GM19397 (cell line): ENCODE measurements around the gene ACKR3.

ENCODE experiments used
- ATAC-seq: cut with Tn5 transposase; IDR thresholded peaks from one replicate; pipeline ENCODE4 v1.9.1; 2021; ENCODE audit warnings: mild to moderate bottlenecking, moderate library complexity; ENCODE audit not compliant: unreplicated experiment

Gene ACKR3

DNA sequence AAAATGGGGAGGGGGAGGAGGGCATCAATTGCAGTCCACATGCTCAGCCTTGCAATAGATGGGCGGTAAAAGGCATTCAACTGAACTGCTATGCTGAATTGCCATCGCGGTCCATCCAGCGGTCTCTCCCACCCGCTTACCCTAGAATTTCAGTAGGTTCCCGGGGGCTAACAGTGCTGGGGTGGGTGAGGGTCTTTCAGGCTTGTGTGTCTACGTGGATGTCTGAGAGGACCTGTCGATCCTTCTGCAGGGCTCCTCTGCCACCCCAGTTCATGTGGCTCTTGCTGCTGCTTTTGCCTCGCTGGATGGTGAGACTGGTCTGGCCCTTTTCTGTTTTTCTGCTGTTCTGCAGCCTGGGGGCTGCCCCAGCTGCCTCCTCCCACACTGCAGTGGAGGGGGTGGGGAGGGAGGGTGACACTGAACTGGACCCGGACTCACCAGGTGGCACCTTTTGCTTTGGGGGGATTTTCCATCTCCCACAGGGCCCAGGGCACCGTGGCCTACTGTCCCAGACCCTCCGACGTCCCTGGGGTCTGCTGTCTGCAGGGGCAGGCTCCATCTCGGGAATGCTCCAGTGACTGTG, 14.1 kb downstream of the ACKR3 start:
- ATAC-seq: no peak

DNA sequence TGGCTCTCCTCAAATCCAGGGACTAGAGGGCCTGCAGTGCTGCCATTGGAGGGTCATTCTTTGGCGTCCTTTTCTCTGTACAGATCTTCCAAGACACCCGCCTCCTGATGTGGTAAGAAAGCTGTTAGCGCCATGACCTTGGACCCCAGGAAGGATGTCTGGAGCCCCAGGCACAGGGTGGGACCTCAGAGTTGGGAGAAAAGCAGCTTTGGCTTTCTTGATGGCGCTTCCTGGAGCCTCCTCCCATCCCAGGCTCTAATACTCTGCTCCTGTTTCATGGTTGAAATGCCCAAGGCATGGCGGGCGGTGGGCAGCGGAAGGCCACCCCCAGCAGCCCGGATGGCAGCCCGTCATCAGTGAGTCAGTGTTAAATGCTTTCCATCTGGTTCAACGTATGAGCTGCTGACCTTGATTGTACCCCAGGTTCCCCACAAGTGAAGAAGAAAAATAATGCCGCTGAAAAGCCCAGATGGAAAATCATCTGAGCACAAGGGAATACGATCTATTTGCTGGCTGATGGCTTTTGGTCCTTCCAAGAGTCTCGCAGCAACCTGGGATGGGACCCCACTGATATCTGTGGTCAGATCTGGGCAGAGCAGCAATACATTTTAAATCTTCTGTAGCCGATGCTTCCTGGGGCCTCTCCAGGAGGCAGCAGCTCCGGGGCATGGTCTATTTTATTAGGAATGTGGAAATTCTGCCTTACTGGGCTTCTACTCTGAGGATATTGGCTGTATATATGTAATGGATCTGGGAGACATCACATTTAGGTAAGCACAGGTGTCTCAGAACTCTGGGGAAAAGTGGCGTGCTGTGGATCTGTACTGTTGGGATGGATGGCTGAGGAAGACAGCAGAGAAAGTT, 15.1 kb downstream of the ACKR3 start:
- no peak for ATAC-seq

DNA sequence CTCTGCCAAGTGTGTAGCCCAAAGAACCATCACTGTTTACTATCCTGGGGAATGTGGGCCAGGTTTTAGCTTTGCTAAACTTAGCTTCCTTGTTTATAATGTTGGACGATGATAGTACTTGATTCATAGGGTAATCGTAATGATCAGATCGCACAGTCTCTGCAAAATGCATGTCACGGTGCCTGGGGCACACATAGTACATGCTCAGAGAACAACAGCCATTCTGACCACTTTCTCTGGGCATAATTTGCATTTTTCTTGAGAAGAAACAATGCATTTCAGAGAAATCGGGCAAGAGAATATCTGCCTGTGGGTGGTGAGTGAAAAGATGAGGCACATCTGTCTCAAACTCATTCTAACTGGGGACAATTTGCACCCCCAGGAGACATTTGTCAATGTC, 16.3 kb downstream of the ACKR3 start:
- ATAC-seq: no peak

DNA sequence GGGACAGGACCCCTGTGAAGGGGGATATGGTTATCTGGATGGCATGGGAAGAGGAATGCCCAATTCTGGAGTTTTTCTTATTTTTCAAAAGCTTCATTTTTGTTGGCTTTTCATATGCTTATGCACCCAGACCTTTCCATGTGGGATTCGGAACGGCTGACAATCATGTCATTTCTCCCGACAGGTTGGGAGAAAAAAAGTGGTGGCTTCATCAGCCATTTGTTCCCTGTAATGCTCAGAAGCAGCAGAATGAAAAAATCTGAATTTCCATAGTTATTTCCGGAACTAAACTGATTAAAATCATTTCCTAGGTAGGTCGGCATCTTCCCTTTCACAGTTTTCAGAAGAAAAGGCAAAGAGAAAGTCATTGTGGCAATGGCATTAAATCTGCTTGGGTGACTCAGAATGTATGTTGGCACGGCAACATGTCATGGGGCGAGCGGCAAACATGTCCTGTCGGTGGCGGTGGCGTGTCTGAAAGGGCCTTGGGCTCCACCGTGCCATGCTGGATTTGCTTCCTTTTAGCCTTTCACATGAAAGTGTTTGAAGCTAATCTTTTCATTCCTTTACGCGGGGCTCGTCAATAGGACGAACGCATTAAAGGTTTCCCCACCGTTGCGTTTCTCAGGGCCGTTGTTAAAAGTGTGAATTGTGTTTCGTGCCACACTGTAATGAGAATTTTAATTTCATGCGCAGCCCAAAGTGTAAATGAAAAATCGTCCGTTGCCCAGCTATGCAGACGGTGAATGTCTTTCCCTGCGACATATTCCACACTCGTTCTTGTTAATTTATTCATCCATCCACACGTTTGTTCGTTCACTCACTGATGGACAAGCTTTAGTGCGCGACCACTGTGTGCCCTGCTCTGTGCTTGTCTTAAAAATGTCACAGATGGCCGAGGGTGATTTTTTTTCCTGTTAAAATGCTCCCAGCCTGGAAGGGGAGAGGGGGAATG, 18.5 kb downstream of the ACKR3 start:
- ATAC-seq: no peak

DNA sequence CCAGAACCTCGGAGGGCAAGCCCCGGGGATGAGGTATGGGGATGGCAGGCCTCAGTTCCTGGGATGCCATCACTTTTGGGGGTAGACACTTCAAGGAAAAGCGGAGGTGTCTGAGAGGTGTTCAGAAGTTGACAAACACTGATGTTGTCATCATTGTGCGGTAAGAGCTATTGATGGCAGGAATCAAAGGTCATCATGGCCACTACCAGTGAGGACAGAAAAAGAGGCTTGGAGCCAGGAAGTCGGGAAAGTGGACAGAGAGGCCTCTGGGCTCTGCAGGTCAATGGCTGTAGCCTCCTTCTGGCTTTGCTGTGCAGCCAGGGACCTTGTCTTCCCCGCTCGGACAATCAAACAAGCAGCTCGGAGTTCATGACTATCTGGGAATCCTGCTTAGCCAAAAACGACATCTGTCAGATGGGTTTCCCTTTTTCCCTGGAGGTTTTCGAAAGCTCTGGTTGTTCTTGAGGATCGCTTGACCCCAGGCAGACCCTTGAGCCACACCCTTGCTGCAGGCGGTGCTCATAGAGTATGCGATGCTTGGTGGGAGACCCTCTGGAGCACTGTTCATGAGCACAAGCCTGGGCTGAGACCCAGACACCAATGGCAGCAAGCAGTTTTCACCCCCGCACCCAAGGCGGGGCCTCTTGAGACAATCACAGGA, 19.4 kb downstream of the ACKR3 start:
- no peak for ATAC-seq

DNA sequence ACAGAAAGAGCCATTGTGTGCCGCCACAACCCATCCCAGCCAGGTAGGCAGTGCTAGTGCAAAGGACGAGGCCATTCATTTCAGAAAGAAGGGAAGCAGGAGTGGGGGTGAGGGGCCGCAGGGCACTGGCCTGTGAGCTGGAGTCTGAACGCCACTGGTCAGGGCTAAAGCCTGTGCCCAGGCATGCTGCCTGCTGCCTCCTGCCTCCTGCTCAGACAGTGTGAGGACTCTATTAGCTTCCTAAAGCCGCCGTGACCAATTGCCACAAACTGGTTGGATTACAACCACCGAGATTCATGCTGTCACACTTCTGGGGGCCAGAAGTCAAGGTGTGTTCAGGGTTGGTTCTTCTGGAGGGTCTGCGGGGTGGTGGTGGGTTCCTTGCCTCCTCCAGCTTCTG, 21.2 kb downstream of the ACKR3 start:
- no peak for ATAC-seq

DNA sequence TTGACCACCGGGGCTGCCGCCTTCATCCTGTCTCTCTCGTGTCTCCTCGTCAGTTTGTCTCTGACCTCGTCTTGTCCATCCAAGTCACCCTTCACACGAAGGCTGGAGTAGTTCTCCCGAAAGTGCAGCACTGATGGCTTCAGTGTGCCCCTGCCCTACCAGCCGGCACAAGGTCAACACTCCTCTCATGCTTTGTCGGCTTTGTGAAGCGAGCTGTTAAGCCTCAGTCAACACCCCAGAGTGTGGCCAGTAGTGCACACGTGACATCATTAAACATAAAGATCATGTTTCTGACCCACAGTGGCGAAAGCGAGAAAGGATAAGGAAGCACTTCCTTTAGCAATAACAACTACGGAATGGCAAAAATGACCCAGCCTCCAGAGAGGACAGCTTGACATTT, 23.2 kb downstream of the ACKR3 start:
- no peak for ATAC-seq

DNA sequence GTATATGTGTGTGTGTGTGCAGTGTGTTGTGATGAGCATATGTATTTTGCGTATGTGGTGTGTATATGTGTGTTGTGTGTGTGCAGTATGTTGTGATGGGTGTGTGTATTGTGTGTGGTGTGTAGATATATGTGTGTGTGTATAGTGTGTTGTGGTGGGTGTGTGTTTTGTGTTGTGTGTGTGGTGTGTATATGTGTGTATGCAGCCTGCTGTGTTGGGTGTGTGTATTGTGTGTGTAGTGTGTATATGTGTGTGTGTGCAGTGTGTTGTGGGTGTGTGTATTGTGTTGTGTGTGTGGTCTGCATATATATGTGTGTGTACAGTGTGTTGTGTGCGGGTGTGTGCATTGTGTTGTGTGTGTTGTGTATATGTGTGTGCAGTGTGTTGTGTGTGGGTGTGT, 23.9 kb downstream of the ACKR3 start:
- ATAC-seq: no peak

DNA sequence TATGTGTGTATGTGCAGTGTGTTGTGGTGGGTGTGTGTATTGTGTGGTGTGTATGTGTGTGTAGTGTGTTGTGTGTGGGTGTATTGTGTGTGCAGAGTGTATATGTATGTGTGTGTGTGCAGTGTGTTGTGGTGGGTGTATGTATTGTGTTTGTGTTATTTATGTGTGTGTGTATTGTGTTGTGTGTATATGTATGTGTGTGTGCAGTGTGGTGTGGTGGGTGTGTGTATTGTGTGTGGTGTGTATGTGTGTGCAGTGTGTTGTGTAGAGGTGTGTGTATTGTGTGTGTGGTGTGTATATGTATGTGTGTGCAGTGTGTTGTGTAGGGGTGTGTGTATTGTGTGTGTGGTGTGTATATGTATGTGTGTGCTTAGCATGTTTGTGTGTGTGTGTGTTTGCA, 24.3 kb downstream of the ACKR3 start:
- no peak for ATAC-seq

DNA sequence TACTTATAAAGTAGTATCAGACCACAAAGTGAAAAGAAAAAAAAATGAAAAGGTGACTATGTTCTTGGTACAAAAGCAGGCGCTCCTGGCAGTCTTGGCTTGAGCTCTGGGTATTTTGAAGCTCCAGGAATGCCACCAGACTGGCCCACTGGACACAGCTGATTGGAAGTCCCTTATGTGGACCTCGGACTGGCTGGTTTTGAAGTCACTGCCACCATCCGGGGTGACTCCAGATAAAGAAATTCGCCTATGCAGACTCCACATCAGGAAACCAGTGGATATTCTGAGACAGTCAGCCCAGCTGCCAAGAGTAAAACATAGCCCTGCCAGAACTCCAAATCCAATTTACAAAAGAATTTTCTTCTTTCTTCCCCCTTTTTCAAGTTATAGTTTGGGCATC, 28.0 kb downstream of the ACKR3 start:
- ATAC-seq: no peak

DNA sequence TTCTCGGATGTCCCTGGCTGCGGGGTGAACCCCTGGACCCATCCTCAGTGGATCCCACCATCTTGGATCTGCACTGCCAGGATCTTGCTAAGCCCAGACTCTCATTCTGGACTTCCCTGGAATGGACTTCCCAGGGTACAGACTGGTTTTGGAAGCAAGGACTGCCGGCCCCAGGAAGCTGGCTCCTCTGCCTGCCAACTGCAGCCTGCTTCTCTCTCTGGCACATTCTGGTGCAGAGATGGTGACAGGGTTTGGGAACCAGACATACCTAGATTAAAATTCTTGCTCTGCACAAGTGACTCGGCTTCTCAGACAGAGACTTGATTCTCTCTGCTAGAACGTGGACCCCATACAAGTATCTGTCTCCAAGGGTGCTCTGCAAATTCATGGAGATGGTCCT, 29.4 kb downstream of the ACKR3 start:
- no peak for ATAC-seq

DNA sequence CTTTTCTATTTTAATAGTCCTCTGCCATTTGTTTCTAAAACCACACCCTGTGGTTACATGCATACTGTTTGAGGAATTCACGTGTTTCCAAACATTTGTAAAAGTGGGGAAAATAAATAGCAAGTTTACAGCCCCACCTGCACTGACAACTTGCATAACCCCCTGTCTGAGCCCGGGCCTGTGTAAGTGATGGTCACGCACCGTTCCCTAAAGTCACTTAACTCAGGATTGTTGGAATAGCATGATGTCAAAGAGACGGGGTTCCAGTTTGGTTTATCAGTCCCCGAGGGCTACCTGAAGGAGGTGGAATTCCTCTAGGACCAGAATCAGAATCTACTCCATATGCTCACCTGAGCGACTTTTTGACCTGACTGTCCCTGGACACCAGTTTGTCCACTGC, 30.5 kb downstream of the ACKR3 start:
- ATAC-seq: no peak

DNA sequence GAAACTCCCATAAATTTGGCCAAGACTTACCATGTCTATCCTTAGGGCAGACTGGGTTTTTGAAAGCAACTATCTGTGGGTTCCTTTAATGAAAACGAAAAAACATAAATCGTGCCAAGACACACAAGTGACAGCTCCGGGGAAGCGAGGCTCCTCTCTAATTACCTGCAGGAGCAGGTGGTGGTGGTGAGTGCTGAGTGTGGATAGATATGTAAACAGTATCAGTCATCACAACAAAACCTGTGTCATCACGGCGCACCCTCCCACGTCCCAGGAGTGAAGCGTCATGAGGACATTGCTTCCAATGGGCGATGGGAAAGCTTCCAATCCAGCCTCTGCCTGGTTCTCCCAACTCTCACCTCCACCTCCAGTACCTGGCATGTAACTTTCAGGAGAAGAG, 31.3 kb downstream of the ACKR3 start:
- no peak for ATAC-seq

DNA sequence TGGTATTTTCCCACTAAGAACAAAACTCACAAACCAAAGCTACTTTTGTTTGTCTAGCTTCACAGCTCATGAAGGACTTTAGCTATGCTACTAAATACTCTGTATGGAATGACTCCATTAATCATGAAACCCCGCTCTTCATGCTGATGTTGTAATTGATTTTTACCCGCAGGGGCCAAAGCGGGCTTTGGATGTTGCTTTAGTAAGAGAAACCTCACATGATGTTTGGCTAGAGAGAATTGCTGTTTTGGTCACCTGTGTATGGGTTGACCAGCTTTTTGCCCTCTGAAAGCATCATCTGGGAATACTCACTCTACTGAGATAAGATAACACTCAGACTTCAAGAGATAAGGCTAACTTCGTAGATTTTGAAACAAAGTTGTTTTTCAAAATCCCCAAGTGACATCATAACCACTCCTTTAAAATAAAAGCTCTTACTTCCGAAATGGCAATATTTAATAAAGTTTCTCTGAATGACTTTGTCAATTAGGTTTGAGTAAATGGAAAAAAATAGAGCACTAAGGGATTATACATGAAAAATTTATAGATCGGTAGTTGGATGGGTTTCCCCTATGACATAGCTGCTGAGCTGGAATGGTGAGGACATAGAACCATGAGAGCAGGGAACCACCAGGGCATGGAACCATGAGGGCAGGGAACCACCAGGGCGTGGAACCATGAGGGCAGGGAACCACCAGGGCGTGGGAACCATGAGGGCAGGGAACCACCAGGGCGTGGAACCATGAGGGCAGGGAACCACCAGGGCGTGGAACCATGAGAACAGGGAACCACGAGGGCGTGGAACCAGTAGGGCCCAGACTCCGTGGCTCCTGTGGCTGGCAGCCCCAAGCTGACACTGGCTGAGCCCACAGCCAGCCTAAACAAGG, 31.9 kb downstream of the ACKR3 start:
- no peak for ATAC-seq

DNA sequence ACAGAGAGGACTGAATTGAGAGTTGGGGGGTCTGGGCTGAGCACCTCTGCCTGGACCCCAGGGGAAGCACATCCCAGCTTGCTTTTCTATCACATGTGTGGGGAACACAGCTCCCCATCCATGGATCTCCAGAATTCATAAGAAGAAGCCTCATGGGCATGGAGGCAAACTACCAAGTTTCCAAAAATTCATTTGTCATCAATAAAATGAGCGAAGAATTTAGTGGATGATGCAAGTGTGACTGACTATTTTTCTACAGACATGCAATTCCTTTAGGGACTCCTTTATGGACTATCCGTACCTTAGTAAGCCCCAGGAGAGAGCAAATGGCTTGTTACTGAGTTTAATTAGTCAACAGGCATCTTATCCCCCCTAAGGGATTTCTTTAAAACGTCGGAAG, 33.1 kb downstream of the ACKR3 start:
- ATAC-seq: no peak

DNA sequence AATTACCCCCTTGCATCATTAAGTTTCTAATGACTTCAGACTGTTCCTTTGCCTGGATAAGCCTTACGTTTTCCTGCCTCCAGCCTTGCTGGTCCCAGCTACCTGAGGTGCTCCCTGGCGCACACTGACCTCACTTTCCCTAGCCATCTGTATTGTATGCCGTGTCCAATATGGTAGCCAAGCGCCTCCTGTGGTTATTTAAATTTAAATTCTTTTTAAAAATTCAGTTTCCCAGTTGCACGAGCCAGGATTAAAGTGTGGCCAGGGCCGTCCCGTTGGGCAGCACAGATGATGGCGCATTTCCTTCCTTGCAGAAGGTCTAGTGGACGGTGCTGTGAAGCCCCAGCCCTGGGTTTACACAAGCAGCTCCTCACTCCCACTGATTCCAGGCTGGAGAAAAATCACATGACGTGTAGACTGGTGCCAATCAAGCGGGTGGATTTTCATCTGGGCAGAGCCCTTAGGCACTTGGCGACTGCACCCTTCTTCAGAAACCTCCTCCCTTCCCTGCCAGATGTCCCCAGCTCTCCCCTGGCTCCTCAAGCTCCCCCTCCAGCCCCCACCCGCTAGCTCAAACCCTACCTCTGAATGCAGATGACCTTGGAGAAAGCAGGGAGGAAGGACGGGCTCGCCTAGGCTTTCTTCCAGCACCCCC, 33.9 kb downstream of the ACKR3 start:
- ATAC-seq: no peak

DNA sequence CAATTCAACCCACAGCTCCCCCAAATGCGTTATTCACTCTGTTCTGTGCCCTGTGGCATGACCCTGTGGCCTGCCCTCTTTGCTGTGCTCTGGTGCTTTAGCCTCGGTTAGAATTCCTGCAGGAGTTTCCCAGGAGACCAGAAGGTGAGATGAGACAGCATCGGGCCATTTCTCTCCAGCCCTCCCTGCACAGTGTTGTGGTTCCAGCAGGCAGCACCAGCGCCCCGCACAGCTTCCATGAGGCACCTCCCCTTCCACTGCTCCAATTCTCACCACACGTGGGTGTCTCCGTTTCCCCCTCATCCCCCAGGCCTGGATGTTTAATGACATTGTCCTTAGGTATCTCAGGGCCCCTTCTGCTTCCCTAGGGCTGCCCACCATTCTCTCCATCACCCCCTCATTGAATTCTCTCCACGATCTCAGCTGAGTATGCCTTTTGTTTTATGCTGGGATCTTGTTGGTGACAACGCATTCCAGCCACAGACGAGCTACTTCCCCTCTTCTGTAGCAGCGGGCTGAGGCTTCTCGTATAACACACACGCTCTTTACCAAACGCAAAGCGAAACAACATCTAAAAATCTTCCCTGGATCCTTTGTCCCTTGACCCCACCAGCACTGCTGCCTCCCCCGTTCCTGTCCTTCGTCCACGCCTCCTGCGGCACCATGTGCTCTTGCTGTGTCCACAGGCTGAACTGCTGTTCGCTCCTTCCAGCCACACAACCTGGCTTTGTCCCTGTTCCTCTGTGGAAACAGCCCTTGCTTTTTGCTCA, 35.1 kb downstream of the ACKR3 start:
- ATAC-seq: no peak

DNA sequence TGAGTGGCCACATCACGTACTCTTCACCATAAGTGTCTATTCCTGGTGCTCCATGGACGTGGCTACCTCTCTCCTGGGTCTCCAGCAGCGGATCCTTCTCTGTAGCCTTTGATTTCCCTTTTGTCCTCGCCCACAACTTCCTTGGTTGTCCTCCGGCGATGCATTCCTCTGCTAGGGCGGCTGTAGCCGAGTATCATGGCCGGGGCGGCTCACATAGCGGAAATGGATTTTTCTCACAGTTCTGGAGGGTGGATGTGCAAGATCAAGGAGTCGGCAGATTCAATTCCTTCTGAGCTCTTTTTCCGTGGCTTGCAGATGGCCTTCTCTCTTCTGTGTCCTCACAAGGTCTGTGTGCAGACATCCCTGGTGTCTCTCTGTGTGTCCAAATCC, 35.7 kb downstream of the ACKR3 start:
- no peak for ATAC-seq

DNA sequence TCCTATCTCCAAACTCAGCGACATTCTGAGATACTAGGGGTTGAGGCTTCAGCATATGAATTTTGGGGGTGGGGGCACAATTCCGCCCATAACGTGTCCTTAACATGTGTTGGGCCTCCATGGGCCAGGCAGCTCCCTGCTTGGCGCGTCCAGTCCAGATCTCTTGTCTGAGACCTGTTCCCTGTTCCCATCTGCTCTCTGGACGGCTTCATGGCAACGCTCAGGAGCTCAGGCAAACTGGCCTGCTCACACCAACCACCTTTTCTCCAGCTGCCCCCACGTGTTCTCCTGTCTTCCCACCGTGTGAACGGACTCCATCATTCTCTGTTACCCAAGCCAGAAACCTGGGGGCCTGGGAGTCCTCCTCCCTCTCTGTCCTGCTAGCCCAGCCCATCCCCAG, 36.4 kb downstream of the ACKR3 start:
- ATAC-seq: no peak
